Glutamatergic neuron (in vitro differentiated cells): Measurements from ENCODE around the gene TRIM62. TPM values are rescaled to one million over a fixed set of nuclear protein-coding genes. Genes with fewer than 3 reads are reported as not detected.

Experiments
- DNase-seq: peaks from one replicate; pipeline ENCODE4 v3.0.0; 2022
- H3K27ac Mint-ChIP-seq: one replicate; pipeline ENCODE4 v1.8.0; 2020; ENCODE audit warnings: mild to moderate bottlenecking, mixed read lengths, inconsistent platforms; ENCODE audit not compliant: unreplicated experiment
- H3K27me3 Mint-ChIP-seq: one replicate; pipeline ENCODE4 v1.8.0; 2020; ENCODE audit warnings: mild to moderate bottlenecking, moderate library complexity, mixed read lengths, inconsistent platforms; ENCODE audit not compliant: unreplicated experiment
- H3K36me3 Mint-ChIP-seq: one replicate; pipeline ENCODE4 v1.8.0; 2020; ENCODE audit warnings: mild to moderate bottlenecking, mixed read lengths, inconsistent platforms; ENCODE audit not compliant: unreplicated experiment
- H3K4me1 Mint-ChIP-seq: one replicate; pipeline ENCODE4 v1.8.0; 2020; ENCODE audit warnings: mild to moderate bottlenecking, low read depth, mixed read lengths, inconsistent platforms; ENCODE audit not compliant: unreplicated experiment
- H3K4me3 Mint-ChIP-seq: one replicate; pipeline ENCODE4 v1.8.0; 2020; ENCODE audit warnings: mild to moderate bottlenecking, mixed read lengths, inconsistent platforms; ENCODE audit not compliant: unreplicated experiment
- H3K9me3 Mint-ChIP-seq: one replicate; pipeline ENCODE4 v1.8.0; 2020; ENCODE audit warnings: mild to moderate bottlenecking, moderate library complexity, mixed read lengths, inconsistent platforms; ENCODE audit not compliant: unreplicated experiment
- total RNA-seq: library from RNA; stranded (reverse); fragmentation: NEBNext Ultra II Directional; extraction: Animal tissue kit (Norgen Biotek cat#: 25700); gene quantifications from one replicate; pipeline ENCODE4 v1.2.1, GENCODE V29; 2021; ENCODE audit not compliant: unreplicated experiment
- TF ChIP-seq, protein P1 (sequence below): fragments of 200-600 bp; sonication (generic); IDR thresholded peaks from one replicate; pipeline ENCODE4 v1.5.0; 2021; ENCODE audit not compliant: partially characterized antibody, unreplicated experiment

Gene TRIM62
- total RNA-seq, 1 donor from 2014 or later: 95.7 TPM

DNA sequence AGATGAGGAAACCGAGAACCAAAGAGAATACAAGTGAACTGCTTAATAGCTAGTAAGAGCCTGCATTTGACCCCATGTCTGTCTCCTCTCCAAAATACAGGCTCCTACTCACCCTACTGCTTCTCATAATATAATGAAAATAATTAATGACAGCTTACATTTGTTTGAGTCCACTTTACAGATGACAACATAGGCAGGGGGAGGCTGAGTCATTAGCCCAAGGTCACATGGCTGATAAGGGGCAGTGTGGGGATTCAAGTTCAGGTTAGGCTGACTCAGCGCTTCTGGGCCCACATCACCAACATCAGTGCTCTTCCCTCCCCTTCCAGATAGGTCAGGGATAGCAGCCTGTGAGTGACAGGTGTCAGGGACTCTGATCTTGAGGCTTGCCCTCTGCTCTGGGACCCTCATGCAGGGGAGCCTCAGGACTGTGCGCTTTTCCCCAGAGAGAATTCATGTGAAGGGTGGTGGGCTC is 84.7 kb downstream of the TRIM62 start:
- Mint-ChIP-seq H3K9me3 (peaks cover 4% of the 10 kb centered on the region), H3K4me3 (no peak overlapping the region), H3K36me3 (no peaks in the 10 kb centered on the region), H3K27me3 (no peaks in the 10 kb centered on the region), H3K27ac (no peak overlapping the region), H3K4me1 (peaks cover under 1% of the 10 kb centered on the region)
- no peak for DNase-seq
- TF ChIP-seq, protein P1, sequence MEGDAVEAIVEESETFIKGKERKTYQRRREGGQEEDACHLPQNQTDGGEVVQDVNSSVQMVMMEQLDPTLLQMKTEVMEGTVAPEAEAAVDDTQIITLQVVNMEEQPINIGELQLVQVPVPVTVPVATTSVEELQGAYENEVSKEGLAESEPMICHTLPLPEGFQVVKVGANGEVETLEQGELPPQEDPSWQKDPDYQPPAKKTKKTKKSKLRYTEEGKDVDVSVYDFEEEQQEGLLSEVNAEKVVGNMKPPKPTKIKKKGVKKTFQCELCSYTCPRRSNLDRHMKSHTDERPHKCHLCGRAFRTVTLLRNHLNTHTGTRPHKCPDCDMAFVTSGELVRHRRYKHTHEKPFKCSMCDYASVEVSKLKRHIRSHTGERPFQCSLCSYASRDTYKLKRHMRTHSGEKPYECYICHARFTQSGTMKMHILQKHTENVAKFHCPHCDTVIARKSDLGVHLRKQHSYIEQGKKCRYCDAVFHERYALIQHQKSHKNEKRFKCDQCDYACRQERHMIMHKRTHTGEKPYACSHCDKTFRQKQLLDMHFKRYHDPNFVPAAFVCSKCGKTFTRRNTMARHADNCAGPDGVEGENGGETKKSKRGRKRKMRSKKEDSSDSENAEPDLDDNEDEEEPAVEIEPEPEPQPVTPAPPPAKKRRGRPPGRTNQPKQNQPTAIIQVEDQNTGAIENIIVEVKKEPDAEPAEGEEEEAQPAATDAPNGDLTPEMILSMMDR: no peak

DNA sequence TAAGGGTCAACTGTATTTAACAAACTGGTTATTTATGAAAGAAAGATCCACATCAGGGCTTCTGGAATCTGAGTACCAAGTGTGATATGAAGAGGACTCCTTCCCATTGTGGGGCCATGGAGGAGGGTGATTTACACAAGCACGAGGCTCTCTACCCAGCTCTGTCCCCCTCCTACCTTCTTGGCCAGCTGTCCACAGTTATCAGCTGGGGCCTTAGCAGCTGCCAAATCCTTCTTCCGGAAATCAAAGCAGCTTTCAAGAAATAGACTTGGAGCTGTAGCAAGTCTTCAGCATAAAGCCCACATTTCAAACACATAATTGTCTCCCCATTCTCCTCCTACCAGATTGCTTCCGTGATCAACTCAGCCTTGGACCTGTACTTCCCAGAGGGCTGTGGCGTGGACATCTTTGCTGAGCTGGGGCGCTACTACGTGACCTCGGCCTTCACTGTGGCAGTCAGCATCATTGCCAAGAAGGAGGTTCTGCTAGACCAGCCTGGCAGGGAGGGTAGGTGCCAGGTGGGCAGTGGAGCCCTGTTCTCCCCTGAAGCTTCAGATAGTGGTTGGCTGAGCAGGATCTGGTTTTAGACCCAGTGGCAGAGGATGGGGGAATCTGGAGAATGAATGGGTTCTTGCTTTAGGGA is 85.4 kb downstream of the TRIM62 start:
- TF ChIP-seq, protein P1: no peak
- no peaks in the 10 kb centered on the region for H3K27me3 Mint-ChIP-seq
- H3K4me3 Mint-ChIP-seq: no peak overlapping the region
- no peaks in the 10 kb centered on the region for H3K36me3 Mint-ChIP-seq
- no peak for DNase-seq
- H3K9me3 Mint-ChIP-seq: peaks cover 4% of the 10 kb centered on the region
- no peaks in the 10 kb centered on the region for H3K4me1 Mint-ChIP-seq
- H3K27ac Mint-ChIP-seq: no peak overlapping the region

Other genes with a start within 250 kb of the TRIM62 start
- 18.7 TPM for gene RNF19B, start 217.2 kb downstream of the TRIM62 start, total RNA-seq
- 52.7 TPM for gene AK2, start 145.2 kb downstream of the TRIM62 start, total RNA-seq
- gene AZIN2, start 100.9 kb downstream of the TRIM62 start, total RNA-seq: 7.0 TPM
- gene ZNF362, start 74.4 kb upstream of the TRIM62 start, total RNA-seq: 69.8 TPM
- gene A3GALT2, start 139.1 kb upstream of the TRIM62 start, total RNA-seq: 0.71 TPM
- gene PHC2, start 249.1 kb upstream of the TRIM62 start, total RNA-seq: 287 TPM